Activated B cell treated with CpG ODN at 0.5 μM for 24 hours (primary cell): ENCODE measurements around the gene IL17RA. TPM values are rescaled to one million over a fixed set of nuclear protein-coding genes. Genes with fewer than 3 reads are reported as not detected.

Source experiments
- ATAC-seq: fragments of 200-7000 bp; cut with Tn5 transposase; one replicate; pipeline ENCODE4 v1.10.0; 2021; ENCODE audit warnings: low read depth, mild to moderate bottlenecking, moderate library complexity
- CTCF ChIA-PET: fragments of 350-600 bp; sonication (Branson Sonifier 250); formaldehyde crosslinking; loops from one replicate; lab custom pipeline; 2021; ENCODE audit warnings: antibody characterized with exemption; lab: Charles Lee
- POLR2A ChIA-PET: fragments of 350-600 bp; sonication (Branson Sonifier 250); formaldehyde crosslinking; loops from one replicate; lab custom pipeline; 2021; ENCODE audit warnings: antibody characterized with exemption; lab: Charles Lee
- DNase-seq: peaks from one replicate; pipeline ENCODE4 v3.0.0; 2022
- H3K27ac Mint-ChIP-seq: one replicate; pipeline ENCODE4 v1.8.0; 2020; ENCODE audit warnings: mixed read lengths
- H3K27me3 Mint-ChIP-seq: one replicate; pipeline ENCODE4 v1.8.0; 2021; ENCODE audit warnings: mixed read lengths
- H3K36me3 Mint-ChIP-seq: one replicate; pipeline ENCODE4 v1.8.0; 2021; ENCODE audit warnings: low read depth, mixed read lengths
- H3K4me1 Mint-ChIP-seq: one replicate; pipeline ENCODE4 v1.8.0; 2021; ENCODE audit warnings: mixed read lengths
- H3K4me3 Mint-ChIP-seq: one replicate; pipeline ENCODE4 v1.8.0; 2020; ENCODE audit warnings: mild to moderate bottlenecking, mixed read lengths
- H3K9me3 Mint-ChIP-seq: one replicate; pipeline ENCODE4 v1.8.0; 2020; ENCODE audit warnings: mixed read lengths
- intact Hi-C: fragments of 100-400 bp; cut with micrococcal nuclease; formaldehyde crosslinking; loops from one replicate; pipeline ENCODE4 v1.15.1; 2024
- total RNA-seq: library from RNA; stranded (reverse); gene quantifications from 2 replicates; pipeline ENCODE4 v1.2.3, GENCODE V29; 2022
- TF ChIP-seq, protein P1 (sequence below): fragments of 200-600 bp; IDR thresholded peaks from one replicate; pipeline ENCODE4 v1.8.0; 2022; ENCODE audit warnings: antibody characterized with exemption, mild to moderate bottlenecking

IL17RA gene
- total RNA-seq, 1 donor from 2014 or later, result 18.1 TPM

- TF ChIP-seq, protein P1, sequence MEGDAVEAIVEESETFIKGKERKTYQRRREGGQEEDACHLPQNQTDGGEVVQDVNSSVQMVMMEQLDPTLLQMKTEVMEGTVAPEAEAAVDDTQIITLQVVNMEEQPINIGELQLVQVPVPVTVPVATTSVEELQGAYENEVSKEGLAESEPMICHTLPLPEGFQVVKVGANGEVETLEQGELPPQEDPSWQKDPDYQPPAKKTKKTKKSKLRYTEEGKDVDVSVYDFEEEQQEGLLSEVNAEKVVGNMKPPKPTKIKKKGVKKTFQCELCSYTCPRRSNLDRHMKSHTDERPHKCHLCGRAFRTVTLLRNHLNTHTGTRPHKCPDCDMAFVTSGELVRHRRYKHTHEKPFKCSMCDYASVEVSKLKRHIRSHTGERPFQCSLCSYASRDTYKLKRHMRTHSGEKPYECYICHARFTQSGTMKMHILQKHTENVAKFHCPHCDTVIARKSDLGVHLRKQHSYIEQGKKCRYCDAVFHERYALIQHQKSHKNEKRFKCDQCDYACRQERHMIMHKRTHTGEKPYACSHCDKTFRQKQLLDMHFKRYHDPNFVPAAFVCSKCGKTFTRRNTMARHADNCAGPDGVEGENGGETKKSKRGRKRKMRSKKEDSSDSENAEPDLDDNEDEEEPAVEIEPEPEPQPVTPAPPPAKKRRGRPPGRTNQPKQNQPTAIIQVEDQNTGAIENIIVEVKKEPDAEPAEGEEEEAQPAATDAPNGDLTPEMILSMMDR, result no peak
- intact Hi-C loops, result no loop called here
- Mint-ChIP-seq H3K4me1 (peaks cover 14% of the 10 kb centered on the region), H3K27me3 (peaks cover 1% of the 10 kb centered on the region), H3K27ac (no peak overlapping the region), H3K4me3 (no peak overlapping the region), H3K36me3 (no peaks in the 10 kb centered on the region), H3K9me3 (no peaks in the 10 kb centered on the region)
- ATAC-seq, result no peak
- ChIA-PET CTCF (interaction anchor here (1.1 to 3.1 kb wide), 2 partner anchors 9 to 339 kb away, joined by 3 to 21 read pairs; no protein-coding TSS in a partner anchor), POLR2A (interaction anchor here (0.6 kb wide), 1 partner anchor 89 kb away, joined by 4 read pairs; no protein-coding TSS in a partner anchor)
- no peak for DNase-seq
Observed at GRCh38 chr22:17162731-17163130, 77.9 kb downstream of the IL17RA start.

GRCh38 chr22:17164392-17165024 is 79.7 kb downstream of the IL17RA start:
- H3K9me3 Mint-ChIP-seq, result no peaks in the 10 kb centered on the region
- no peak overlapping the region for H3K27ac Mint-ChIP-seq
- no peak overlapping the region for H3K4me3 Mint-ChIP-seq
- ChIA-PET CTCF (interaction anchor here (2.0 kb wide), 1 partner anchor 337 kb away, joined by 11 read pairs; no protein-coding TSS in a partner anchor), POLR2A (no interaction called here)
- H3K4me1 Mint-ChIP-seq, result peaks cover 6% of the 10 kb centered on the region
- intact Hi-C loops, result no loop called here
- no peak for ATAC-seq
- no peaks in the 10 kb centered on the region for H3K36me3 Mint-ChIP-seq
- peaks cover 2% of the 10 kb centered on the region for H3K27me3 Mint-ChIP-seq
- TF ChIP-seq, protein P1, result no peak
- DNase-seq, result no peak

Other genes with a start within 250 kb of the IL17RA start
- 0.29 TPM in 1 of 2 replicates, not detected in the other for gene GAB4, start 76.8 kb upstream of the IL17RA start, total RNA-seq
- gene TMEM121B, start 36.4 kb downstream of the IL17RA start, total RNA-seq, result 0.16 and 0.17 TPM in 2 replicates
- 23.9 and 25.2 TPM in 2 replicates for gene HDHD5, start 74.3 kb downstream of the IL17RA start, total RNA-seq
- 21.9 and 29.3 TPM in 2 replicates for gene ADA2, start 134.4 kb downstream of the IL17RA start, total RNA-seq